ENCODE measurements around the gene KCNQ5. TPM values are rescaled to one million over a fixed set of nuclear protein-coding genes. Genes with fewer than 3 reads are reported as not detected.

Gene KCNQ5
- polyA plus RNA-seq, 1 donor from 2014 or later = 6.9 TPM

DNA sequence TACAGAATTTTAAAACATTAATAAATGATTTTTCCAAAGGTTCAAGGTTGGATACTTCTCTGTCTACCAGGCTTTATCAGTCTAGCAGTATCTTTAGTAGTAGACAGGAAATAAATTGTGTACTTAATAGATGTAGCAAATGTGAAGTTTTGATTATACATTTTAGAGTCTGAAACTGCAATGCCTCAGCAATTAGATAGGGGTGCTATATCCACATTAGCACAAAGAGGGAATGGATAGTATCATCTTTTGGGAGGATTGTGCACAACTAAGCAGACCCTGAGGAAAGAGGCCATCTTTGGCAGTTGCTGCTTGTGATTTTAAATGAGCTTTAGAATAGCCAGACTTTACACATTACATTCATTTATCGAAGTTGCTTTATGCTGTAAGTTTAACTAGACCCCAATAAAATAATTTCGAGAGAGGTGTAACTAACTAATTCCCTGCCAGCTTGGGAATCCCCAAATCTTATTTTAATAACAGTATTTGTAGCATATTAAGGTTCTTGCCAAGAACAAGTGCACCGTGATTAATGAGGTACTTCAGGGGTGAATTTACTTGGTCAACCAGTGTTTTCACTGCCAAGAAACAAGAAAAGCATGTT lies 2.8 kb downstream of the KCNQ5 start:
- Mint-ChIP-seq H3K4me3 (peak overlapping the region in 2 of 4 donors; percentile 56 to 65), H3K27me3 (no peaks in the 10 kb centered on the region), H3K27ac (no peak overlapping the region)

GRCh38 chr6:72626126-72626525 lies 4.3 kb downstream of the KCNQ5 start:
- no peaks in the 10 kb centered on the region for H3K36me3 Mint-ChIP-seq
- H3K27me3 Mint-ChIP-seq = no peaks in the 10 kb centered on the region
- H3K4me1 Mint-ChIP-seq = peaks cover 24 to 37% (median 27%) of the 10 kb centered on the region in 3 donors
- H3K9me3 Mint-ChIP-seq = peaks cover 0 to under 1% (median 0%) of the 10 kb centered on the region in 3 donors
- peak overlapping the region in 1 of 4 donors; percentile 7 for H3K4me3 Mint-ChIP-seq
- H3K27ac Mint-ChIP-seq = peak overlapping the region in 1 of 3 donors; percentile 0

More for the DNA sequence above, 2.8 kb downstream of the KCNQ5 start:
- Mint-ChIP-seq H3K9me3 (no peaks in the 10 kb centered on the region), H3K4me1 (peaks cover 36 to 45% (median 40%) of the 10 kb centered on the region in 3 donors), H3K36me3 (no peaks in the 10 kb centered on the region)

- peak overlapping the region in 1 of 3 donors; percentile 27 for H3K27ac Mint-ChIP-seq
- no peaks in the 10 kb centered on the region for H3K27me3 Mint-ChIP-seq
- peaks cover 2% of the 10 kb centered on the region for H3K36me3 Mint-ChIP-seq
- peaks cover 24 to 42% (median 27%) of the 10 kb centered on the region in 3 donors for H3K4me1 Mint-ChIP-seq
- H3K4me3 Mint-ChIP-seq = no peak overlapping the region
- H3K9me3 Mint-ChIP-seq = peaks cover 0 to 3% (median 0%) of the 10 kb centered on the region in 3 donors
These were observed 5.7 kb downstream of the KCNQ5 start for GRCh38 chr6:72627539-72627938.

- Mint-ChIP-seq H3K9me3 (peaks cover 0 to 4% (median 0%) of the 10 kb centered on the region in 3 donors), H3K27ac (no peak overlapping the region), H3K36me3 (peaks cover 2% of the 10 kb centered on the region), H3K4me1 (peaks cover 10 to 32% (median 10%) of the 10 kb centered on the region in 3 donors), H3K27me3 (no peaks in the 10 kb centered on the region), H3K4me3 (no peak overlapping the region)
These were observed 9.6 kb downstream of the KCNQ5 start for GRCh38 chr6:72631480-72631879.

- peaks cover 11 to 29% (median 11%) of the 10 kb centered on the region in 3 donors for H3K4me1 Mint-ChIP-seq
- no peak overlapping the region for H3K27ac Mint-ChIP-seq
- peaks cover 2% of the 10 kb centered on the region for H3K36me3 Mint-ChIP-seq
- no peaks in the 10 kb centered on the region for H3K27me3 Mint-ChIP-seq
- peak overlapping the region in 1 of 4 donors; percentile 28 for H3K4me3 Mint-ChIP-seq
- H3K9me3 Mint-ChIP-seq = peaks cover 0 to 4% (median 0%) of the 10 kb centered on the region in 3 donors
These were observed 13.8 kb downstream of the KCNQ5 start for GRCh38 chr6:72635636-72636035.

GRCh38 chr6:72636215-72636614 lies 14.4 kb downstream of the KCNQ5 start:
- Mint-ChIP-seq H3K27ac (no peak overlapping the region), H3K4me1 (peaks cover 10 to 23% (median 11%) of the 10 kb centered on the region in 3 donors), H3K9me3 (peaks cover 0 to 2% (median 0%) of the 10 kb centered on the region in 3 donors), H3K27me3 (no peaks in the 10 kb centered on the region), H3K36me3 (peaks cover 2% of the 10 kb centered on the region), H3K4me3 (no peak overlapping the region)

- Mint-ChIP-seq H3K9me3 (peaks cover 0 to 2% (median 0%) of the 10 kb centered on the region in 3 donors), H3K27me3 (no peaks in the 10 kb centered on the region), H3K4me1 (peaks cover 10 to 19% (median 13%) of the 10 kb centered on the region in 3 donors), H3K36me3 (peaks cover 2% of the 10 kb centered on the region), H3K27ac (no peak overlapping the region), H3K4me3 (no peak overlapping the region)
These were observed 14.9 kb downstream of the KCNQ5 start for GRCh38 chr6:72636786-72637185.

- H3K27me3 Mint-ChIP-seq = no peaks in the 10 kb centered on the region
- no peak overlapping the region for H3K4me3 Mint-ChIP-seq
- no peaks in the 10 kb centered on the region for H3K36me3 Mint-ChIP-seq
- no peaks in the 10 kb centered on the region for H3K9me3 Mint-ChIP-seq
- H3K4me1 Mint-ChIP-seq = peaks cover 10 to 21% (median 12%) of the 10 kb centered on the region in 3 donors
- no peak overlapping the region for H3K27ac Mint-ChIP-seq
These were observed 18.2 kb downstream of the KCNQ5 start for GRCh38 chr6:72639920-72640614.

DNA sequence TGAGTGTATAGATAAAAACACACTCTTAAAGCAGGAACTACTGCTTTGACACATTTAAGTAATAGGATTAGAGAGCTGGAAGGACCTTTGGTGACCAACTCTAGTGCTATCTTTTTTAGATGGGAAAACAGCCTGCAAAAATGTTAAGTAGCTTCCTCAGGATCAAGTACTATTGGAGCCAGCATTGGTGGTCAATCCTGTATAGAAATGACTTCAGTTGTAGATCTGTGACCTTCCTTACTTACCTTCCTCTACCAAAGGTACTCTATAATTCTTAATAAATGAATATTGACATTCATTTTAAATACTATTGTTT lies 18.7 kb downstream of the KCNQ5 start:
- no peak overlapping the region for H3K27ac Mint-ChIP-seq
- H3K36me3 Mint-ChIP-seq = no peaks in the 10 kb centered on the region
- peaks cover 9 to 20% (median 10%) of the 10 kb centered on the region in 3 donors for H3K4me1 Mint-ChIP-seq
- H3K4me3 Mint-ChIP-seq = no peak overlapping the region
- H3K27me3 Mint-ChIP-seq = no peaks in the 10 kb centered on the region
- H3K9me3 Mint-ChIP-seq = no peaks in the 10 kb centered on the region

- Mint-ChIP-seq H3K4me3 (no peak overlapping the region), H3K36me3 (peaks cover 3% of the 10 kb centered on the region), H3K27ac (peak overlapping the region in 1 of 3 donors; percentile 55), H3K4me1 (peaks cover 6 to 15% (median 7%) of the 10 kb centered on the region in 3 donors), H3K27me3 (no peaks in the 10 kb centered on the region), H3K9me3 (no peaks in the 10 kb centered on the region)
These were observed 20.6 kb downstream of the KCNQ5 start for GRCh38 chr6:72642435-72642834.

GRCh38 chr6:72643214-72643613 lies 21.4 kb downstream of the KCNQ5 start:
- H3K9me3 Mint-ChIP-seq = no peaks in the 10 kb centered on the region
- H3K36me3 Mint-ChIP-seq = peaks cover 3% of the 10 kb centered on the region
- no peak overlapping the region for H3K4me3 Mint-ChIP-seq
- no peak overlapping the region for H3K27ac Mint-ChIP-seq
- no peaks in the 10 kb centered on the region for H3K27me3 Mint-ChIP-seq
- peaks cover 7 to 15% (median 13%) of the 10 kb centered on the region in 3 donors for H3K4me1 Mint-ChIP-seq

- H3K27me3 Mint-ChIP-seq = no peaks in the 10 kb centered on the region
- H3K4me3 Mint-ChIP-seq = no peak overlapping the region
- H3K9me3 Mint-ChIP-seq = no peaks in the 10 kb centered on the region
- peak overlapping the region in 1 of 3 donors; percentile 11 for H3K27ac Mint-ChIP-seq
- peaks cover 3% of the 10 kb centered on the region for H3K36me3 Mint-ChIP-seq
- H3K4me1 Mint-ChIP-seq = peaks cover 18 to 43% (median 30%) of the 10 kb centered on the region in 3 donors
These were observed 25.0 kb downstream of the KCNQ5 start for GRCh38 chr6:72646604-72647485.

DNA sequence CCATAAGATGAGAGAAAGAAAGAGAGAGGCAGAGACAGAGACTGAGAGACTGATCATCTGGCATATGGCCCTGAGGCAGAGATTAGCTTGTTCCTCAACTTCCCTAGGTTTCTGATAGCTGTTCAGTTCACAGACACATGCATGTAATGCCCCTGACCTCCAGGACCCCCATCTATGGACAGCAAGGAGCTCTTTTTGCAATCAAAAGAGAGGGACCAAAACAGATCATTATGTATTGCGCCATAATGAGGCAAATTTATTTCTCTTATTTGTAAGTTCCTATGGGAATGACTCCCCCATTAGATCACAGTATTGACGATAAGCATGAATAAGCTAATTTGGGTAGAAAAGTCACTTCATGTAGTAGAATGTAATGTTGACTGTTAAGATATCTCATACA lies 25.6 kb downstream of the KCNQ5 start:
- H3K4me3 Mint-ChIP-seq = peak overlapping the region in 1 of 4 donors; percentile 62
- no peaks in the 10 kb centered on the region for H3K27me3 Mint-ChIP-seq

DNA sequence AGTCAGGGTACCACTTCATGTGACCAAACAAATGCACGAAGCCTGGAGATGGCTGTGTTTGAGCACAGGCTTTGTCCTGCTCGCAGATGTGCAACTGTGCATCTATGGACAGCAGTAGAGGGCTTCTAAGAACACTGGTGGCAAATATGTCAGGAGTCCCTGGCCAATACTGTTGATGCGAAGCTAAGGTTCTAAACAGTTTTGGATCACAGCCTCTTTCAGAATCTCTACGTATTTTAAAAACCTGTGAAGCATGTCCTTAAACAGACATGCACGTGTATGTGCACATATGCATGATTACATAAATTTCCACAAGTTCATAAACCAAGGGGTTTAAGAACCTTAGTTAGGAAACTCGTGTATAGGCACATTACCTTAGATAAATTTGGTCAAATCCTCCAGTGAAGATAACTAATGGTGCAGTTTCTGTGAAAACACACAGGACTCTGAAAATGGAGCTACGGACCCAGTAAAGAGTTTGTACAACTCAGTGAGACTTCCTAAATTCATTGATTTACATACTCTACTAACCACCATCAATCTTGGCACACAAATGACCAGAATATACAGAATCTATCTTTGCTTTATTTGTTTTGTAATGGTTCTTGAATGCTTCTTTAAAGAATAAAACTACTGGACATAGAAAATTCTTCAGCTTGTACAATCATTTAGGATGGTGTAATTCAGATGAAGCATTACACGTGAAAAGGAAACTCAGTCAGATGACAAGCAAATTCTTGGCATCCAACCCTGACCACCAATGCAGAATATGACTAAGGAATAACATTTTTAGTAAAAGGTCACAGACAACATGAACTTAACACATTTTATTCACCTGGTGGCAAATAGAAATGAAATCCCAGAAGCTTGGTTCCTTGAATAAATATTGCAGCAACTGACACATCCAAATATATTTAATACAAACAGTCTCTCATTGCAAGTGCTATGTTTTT lies 27.4 kb downstream of the KCNQ5 start:
- no peak overlapping the region for H3K27ac Mint-ChIP-seq
- no peaks in the 10 kb centered on the region for H3K27me3 Mint-ChIP-seq
- peak overlapping the region; percentile 58 to 85 (median 64) for H3K4me3 Mint-ChIP-seq
- peaks cover 3% of the 10 kb centered on the region for H3K36me3 Mint-ChIP-seq
- H3K9me3 Mint-ChIP-seq = no peaks in the 10 kb centered on the region
- peaks cover 27 to 57% (median 30%) of the 10 kb centered on the region in 3 donors for H3K4me1 Mint-ChIP-seq

More for the DNA sequence above, 25.6 kb downstream of the KCNQ5 start:
- H3K27ac Mint-ChIP-seq = peak overlapping the region in 2 of 3 donors; percentile 2 to 11
- peaks cover 18 to 44% (median 25%) of the 10 kb centered on the region in 3 donors for H3K4me1 Mint-ChIP-seq
- H3K9me3 Mint-ChIP-seq = no peaks in the 10 kb centered on the region
- H3K36me3 Mint-ChIP-seq = peaks cover 3% of the 10 kb centered on the region
